Gastrocnemius medialis (tissue), 4 donors: ENCODE data around the gene NAP1L4. TPM values are rescaled to one million over a fixed set of nuclear protein-coding genes. Genes with fewer than 3 reads are reported as not detected.

Experiments used
- ATAC-seq, 2 donors: fragments of 150-250 bp; one replicate each; pipeline ENCODE4 v1.9.1; 2016
- DNase-seq, 2 donors: peaks; one replicate each; pipeline ENCODE4 v3.0.0-alpha.2; 2019
- H3K27ac ChIP-seq, 4 donors: fragments of 200-600 bp; sonication (generic); 1 replicate in 1 of 4; 2 replicates in 3 of 4; pipeline ENCODE4 v1.5.1; 2016 to 2018; ENCODE audit warnings: mild to moderate bottlenecking in 2 of 4, moderate library complexity in 1 of 4
- H3K27me3 ChIP-seq, 3 donors: fragments of 200-600 bp; sonication (generic) in 2 of 3; 1 replicate in 1 of 3; 2 replicates in 2 of 3; pipeline versions ENCODE4 v1.5.1 to v1.6.0; 2016 to 2019; ENCODE audit warnings: mild to moderate bottlenecking in 1 of 3, moderate library complexity in 1 of 3
- H3K36me3 ChIP-seq, 2 donors: fragments of 200-600 bp; sonication (generic) in 1 of 2; one replicate each; pipeline ENCODE4 v1.5.1; 2017 to 2018
- H3K4me1 ChIP-seq, 2 donors: fragments of 200-600 bp; sonication (generic) in 1 of 2; one replicate each; pipeline ENCODE4 v1.5.1; 2016 to 2017; ENCODE audit warnings: mild to moderate bottlenecking in 2 of 2
- H3K4me3 ChIP-seq, 4 donors: fragments of 200-600 bp; sonication (generic) in 3 of 4; 1 replicate in 1 of 4; 2 replicates in 3 of 4; pipeline ENCODE4 v1.5.1; 2016 to 2019; ENCODE audit warnings: mild to moderate bottlenecking in 2 of 4
- H3K9me3 ChIP-seq, 3 donors: fragments of 200-600 bp; sonication (generic) in 2 of 3; 1 replicate in 1 of 3; 2 replicates in 2 of 3; pipeline ENCODE4 v1.5.1; 2016 to 2019
- POLR2A ChIP-seq, 2 donors: fragments of 450-650 bp; IDR thresholded peaks; one replicate each; pipeline ENCODE4 v1.6.1; 2017; ENCODE audit warnings: antibody characterized with exemption in 2 of 2, mild to moderate bottlenecking in 2 of 2, moderate library complexity in 2 of 2
- in situ Hi-C, 4 donors: fragments of 200-750 bp; cut with MboI; loops; one replicate each; pipeline versions ENCODE4 v1.15.0 to v1.8.0; 2017; ENCODE audit warnings: low sequenced_read_pairs in 4 of 4
- intact Hi-C: fragments of 100-400 bp; cut with DNase I; formaldehyde crosslinking; loops from one replicate; pipeline ENCODE4 v1.15.1; 2023; ENCODE audit warnings: low total_unique reads
- total RNA-seq, 4 donors: library from RNA; depleted of rRNA; stranded (reverse); fragments of >200 nt; gene quantifications; one replicate each; pipeline versions ENCODE4 v1.1.0 to v1.2.3, GENCODE V29; 2016
- TF ChIP-seq, protein P1 (sequence below), 5 experiments: fragments of 450-650 bp in 3 of 5; fragments of 200-600 bp in 2 of 5; sonication (generic) in 2 of 5; IDR thresholded peaks in 4 of 5; conservative IDR thresholded peaks in 1 of 5; 1 replicate in 4 of 5; 2 replicates in 1 of 5; pipeline ENCODE4 v1.5.1; 2016 to 2019; ENCODE audit warnings: antibody characterized with exemption in 5 of 5, mild to moderate bottlenecking in 3 of 5, moderate library complexity in 3 of 5

The NAP1L4 gene
- total RNA-seq, 4 donors from 2014 or later: 86.4 to 123 (median 111) TPM

DNA sequence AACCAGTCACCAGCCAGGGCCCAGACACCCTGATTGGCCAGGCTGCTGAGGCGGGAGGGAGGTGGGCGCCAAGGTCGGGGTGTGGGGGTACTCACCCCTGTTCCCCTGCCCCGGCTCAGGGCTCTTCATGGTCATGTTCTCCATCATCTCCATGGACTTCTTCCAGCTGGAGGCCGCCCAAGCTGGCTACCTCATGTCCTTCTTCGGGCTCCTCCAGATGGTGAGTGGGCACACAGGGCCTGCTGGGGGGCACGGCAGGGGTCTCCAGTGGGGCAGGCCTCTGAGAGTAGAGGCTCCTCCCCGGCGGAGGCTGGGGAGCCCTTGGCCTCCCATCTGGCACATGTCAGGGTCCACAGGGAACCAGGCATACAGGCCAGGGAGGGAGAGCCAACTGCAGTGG is 72.9 kb downstream of the NAP1L4 start:
- intact Hi-C loops (no loop called here), in situ Hi-C loops (no loop called here)
- DNase-seq (no peak), ATAC-seq (no peak)
- no peaks in the 10 kb centered on the region for H3K27me3 ChIP-seq
- no peaks in the 10 kb centered on the region for H3K9me3 ChIP-seq
- no peaks in the 10 kb centered on the region for H3K36me3 ChIP-seq
- no peak overlapping the region for H3K27ac ChIP-seq
- TF ChIP-seq, protein P1, sequence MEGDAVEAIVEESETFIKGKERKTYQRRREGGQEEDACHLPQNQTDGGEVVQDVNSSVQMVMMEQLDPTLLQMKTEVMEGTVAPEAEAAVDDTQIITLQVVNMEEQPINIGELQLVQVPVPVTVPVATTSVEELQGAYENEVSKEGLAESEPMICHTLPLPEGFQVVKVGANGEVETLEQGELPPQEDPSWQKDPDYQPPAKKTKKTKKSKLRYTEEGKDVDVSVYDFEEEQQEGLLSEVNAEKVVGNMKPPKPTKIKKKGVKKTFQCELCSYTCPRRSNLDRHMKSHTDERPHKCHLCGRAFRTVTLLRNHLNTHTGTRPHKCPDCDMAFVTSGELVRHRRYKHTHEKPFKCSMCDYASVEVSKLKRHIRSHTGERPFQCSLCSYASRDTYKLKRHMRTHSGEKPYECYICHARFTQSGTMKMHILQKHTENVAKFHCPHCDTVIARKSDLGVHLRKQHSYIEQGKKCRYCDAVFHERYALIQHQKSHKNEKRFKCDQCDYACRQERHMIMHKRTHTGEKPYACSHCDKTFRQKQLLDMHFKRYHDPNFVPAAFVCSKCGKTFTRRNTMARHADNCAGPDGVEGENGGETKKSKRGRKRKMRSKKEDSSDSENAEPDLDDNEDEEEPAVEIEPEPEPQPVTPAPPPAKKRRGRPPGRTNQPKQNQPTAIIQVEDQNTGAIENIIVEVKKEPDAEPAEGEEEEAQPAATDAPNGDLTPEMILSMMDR (IDR thresholded peaks at IDR 0.05 in 4 of 5, conservative IDR thresholded peaks at IDR 0.05 in 1 of 5): no peak
- no peak for TF ChIP-seq POLR2A (IDR thresholded peaks at IDR 0.05)
- H3K4me1 ChIP-seq: no peaks in the 10 kb centered on the region
- H3K4me3 ChIP-seq: no peak overlapping the region

DNA sequence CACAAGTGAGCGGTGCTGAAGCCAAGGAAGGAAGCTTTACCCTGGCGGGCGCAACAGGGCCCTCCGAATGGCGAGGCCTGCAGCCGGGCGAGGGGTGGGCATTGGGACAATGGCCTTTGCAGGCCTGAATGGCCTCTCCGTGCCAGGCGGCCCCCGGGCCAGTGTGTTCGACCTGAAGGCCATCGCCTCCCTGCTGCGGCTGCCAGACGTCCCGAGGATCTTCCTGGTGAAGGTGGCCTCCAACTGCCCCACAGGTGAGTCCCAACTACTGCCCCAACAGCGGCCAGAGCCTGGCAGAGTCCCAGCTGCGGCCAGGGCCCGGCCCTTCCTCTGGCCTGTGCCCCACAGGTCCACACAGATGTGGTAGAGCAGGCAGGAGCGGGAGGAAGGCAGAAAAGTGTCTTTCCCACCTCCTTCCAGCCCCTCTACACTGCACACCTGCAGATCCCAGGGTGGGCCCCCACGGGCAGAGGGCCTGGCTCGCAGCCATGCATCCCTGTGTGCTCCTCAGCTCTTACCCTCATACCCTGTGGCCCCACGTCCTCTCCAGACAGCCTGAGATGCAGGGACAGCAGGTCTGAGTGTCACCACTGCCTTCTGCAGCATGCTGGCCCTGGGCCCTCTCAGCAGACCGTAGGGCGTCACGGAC is 74.2 kb downstream of the NAP1L4 start:
- Histone ChIP-seq H3K27ac (no peak overlapping the region), H3K4me1 (no peaks in the 10 kb centered on the region), H3K27me3 (no peaks in the 10 kb centered on the region), H3K4me3 (no peak overlapping the region), H3K36me3 (no peaks in the 10 kb centered on the region), H3K9me3 (no peaks in the 10 kb centered on the region)
- ATAC-seq: no peak
- no peak for TF ChIP-seq POLR2A (IDR thresholded peaks at IDR 0.05)
- TF ChIP-seq, protein P1 (IDR thresholded peaks at IDR 0.05 in 4 of 5, conservative IDR thresholded peaks at IDR 0.05 in 1 of 5): no peak
- DNase-seq: no peak
- in situ Hi-C loops: no loop called here
- intact Hi-C loops: no loop called here

DNA sequence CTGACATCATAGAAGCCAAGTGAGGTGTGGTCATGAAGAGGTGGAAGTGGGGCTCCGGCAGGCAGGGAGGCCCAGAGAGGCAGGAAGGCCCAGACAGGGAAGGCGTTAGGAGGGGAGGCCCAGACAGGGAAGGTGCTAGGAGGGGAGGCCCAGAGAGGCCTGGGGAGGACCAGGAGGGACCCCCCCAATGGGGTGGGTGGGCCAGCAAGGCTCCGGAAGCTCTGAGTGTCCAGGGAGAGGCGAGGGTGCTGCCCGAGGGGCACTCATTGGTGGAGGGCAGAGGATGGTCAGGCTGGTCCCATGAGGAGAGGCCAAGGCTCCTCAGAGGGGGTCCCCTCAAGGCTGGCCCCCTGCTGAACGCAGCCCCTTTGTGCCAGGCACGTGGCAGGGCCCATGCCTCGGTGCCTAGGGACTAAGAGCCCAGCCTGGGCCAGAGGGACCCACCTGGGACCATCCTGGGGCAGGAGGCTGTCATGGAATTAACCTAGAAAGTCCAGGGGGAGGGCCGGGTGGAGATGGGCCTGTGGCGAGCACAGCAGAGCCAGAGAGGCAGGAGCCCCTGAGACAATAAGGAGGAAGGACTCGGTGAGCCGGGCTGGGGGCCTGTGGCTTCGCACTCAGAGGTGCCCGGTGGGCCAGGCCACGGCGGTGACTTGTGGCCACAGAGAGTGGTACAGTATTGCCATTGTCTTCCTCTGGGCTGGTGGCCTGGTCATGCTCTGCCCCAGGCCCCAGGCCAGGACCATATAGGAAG is 75.1 kb downstream of the NAP1L4 start:
- Histone ChIP-seq H3K27me3 (no peaks in the 10 kb centered on the region), H3K36me3 (no peaks in the 10 kb centered on the region), H3K4me1 (no peaks in the 10 kb centered on the region), H3K4me3 (no peak overlapping the region), H3K27ac (no peak overlapping the region), H3K9me3 (no peaks in the 10 kb centered on the region)
- no peak for ATAC-seq
- in situ Hi-C loops (no loop called here), intact Hi-C loops (no loop called here)
- TF ChIP-seq, protein P1 (IDR thresholded peaks at IDR 0.05 in 4 of 5, conservative IDR thresholded peaks at IDR 0.05 in 1 of 5): no peak
- no peak for TF ChIP-seq POLR2A (IDR thresholded peaks at IDR 0.05)
- no peak for DNase-seq

DNA sequence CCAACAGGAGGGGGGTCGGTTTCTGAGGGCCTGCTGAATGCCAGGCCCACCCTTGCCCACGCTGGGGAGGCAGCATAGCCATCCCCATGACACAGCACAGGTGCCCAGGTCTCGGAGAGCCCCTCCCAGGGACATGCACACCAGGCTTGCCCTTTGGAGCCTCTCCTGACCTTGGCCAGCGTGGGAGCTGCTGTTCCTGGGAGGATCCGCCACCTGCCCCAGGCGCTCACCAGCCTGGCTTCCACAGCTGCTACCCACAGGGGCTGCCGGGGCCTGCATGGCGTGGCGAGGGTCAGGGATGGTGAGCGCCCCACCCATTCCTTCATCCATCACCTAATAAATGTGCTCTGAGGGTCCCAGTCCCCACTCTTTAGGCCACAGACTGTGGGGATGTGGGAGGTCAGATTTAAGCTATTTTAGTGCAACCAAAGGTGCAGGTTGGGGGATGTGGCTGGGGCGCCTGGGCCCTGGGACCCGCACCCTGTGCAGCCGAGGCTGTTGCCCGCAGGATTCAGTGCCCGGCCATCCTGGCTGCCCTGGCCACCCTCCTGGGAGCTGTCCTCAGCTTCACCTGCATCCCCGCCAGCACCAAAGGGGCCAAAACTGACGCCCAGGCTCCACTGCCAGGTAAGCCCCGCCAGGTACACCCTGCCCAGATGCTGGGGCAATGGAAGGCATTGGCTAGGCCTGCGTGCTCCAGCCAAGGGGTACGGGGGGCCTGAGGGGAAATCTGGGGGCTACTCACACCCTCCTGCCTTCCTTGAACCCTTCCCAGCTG is 75.8 kb downstream of the NAP1L4 start:
- Histone ChIP-seq H3K4me3 (no peak overlapping the region), H3K27me3 (no peaks in the 10 kb centered on the region), H3K36me3 (no peaks in the 10 kb centered on the region), H3K4me1 (no peaks in the 10 kb centered on the region), H3K9me3 (no peaks in the 10 kb centered on the region), H3K27ac (no peak overlapping the region)
- intact Hi-C loops: no loop called here
- in situ Hi-C loops: no loop called here
- ATAC-seq (no peak), DNase-seq (no peak)
- TF ChIP-seq, protein P1 (IDR thresholded peaks at IDR 0.05 in 4 of 5, conservative IDR thresholded peaks at IDR 0.05 in 1 of 5): no peak
- no peak for TF ChIP-seq POLR2A (IDR thresholded peaks at IDR 0.05)
